GM13977 (cell line): Measurements from ENCODE around the gene PPP1R15B.

Experiments
- DNase-seq: peaks from one replicate; pipeline ENCODE4 v3.0.0; 2012; ENCODE audit warnings: low spot score
- CTCF ChIP-seq: IDR thresholded peaks from 2 replicates; pipeline ENCODE4 v1.5.1; 2012; ENCODE audit warnings: mild to moderate bottlenecking, control low read depth; ENCODE audit not compliant: insufficient read depth; ENCODE audit errors: extremely low read depth, missing control alignments
- in situ Hi-C: fragments of 300-500 bp; cut with MboI; formaldehyde crosslinking; loops from one replicate; pipeline ENCODE4 v1.12.0; 2022; ENCODE audit warnings: low sequenced_read_pairs, low pct_unique_long_range_greater_than_20kb, mixed read lengths, inconsistent platforms; ENCODE audit not compliant: unreplicated experiment

Gene PPP1R15B

GRCh38 chr1:204391629-204392028 lies 20.0 kb downstream of the PPP1R15B start:
- in situ Hi-C loops: loop anchor here (25.0 kb wide), 1 partner anchor 229 kb away; the partner anchor contains the start of genes ETNK2 and REN
- DNase-seq: no peak
- no peak for TF ChIP-seq CTCF

- no peak for TF ChIP-seq CTCF
- in situ Hi-C loops: loop anchor here (25.0 kb wide), 1 partner anchor 229 kb away; the partner anchor contains the start of genes ETNK2 and REN
- no peak for DNase-seq
These were observed 20.7 kb downstream of the PPP1R15B start for GRCh38 chr1:204390751-204391466.

GRCh38 chr1:204385727-204386126 lies 25.9 kb downstream of the PPP1R15B start:
- in situ Hi-C loops: loop anchor here (25.0 kb wide), 1 partner anchor 223 kb away; the partner anchor contains the start of genes ETNK2 and REN
- no peak for TF ChIP-seq CTCF
- DNase-seq: no peak

GRCh38 chr1:204384636-204385352 lies 26.8 kb downstream of the PPP1R15B start:
- TF ChIP-seq CTCF: no peak
- no peak for DNase-seq
- in situ Hi-C loops: loop anchor here (25.0 kb wide), 1 partner anchor 222 kb away; the partner anchor contains the start of genes ETNK2 and REN

GRCh38 chr1:204383163-204383904 lies 28.3 kb downstream of the PPP1R15B start:
- no peak for DNase-seq
- in situ Hi-C loops: loop anchor here (25.0 kb wide), 1 partner anchor 221 kb away; the partner anchor contains the start of genes ETNK2 and REN
- no peak for TF ChIP-seq CTCF

- in situ Hi-C loops: loop anchor here (25.0 kb wide), 1 partner anchor 220 kb away; the partner anchor contains the start of genes ETNK2 and REN
These were observed 28.9 kb downstream of the PPP1R15B start for GRCh38 chr1:204382714-204383083.

More at GRCh38 chr1:204382714-204383083, 28.9 kb downstream of the PPP1R15B start:
- no peak for DNase-seq
- TF ChIP-seq CTCF: no peak
